Transverse colon (tissue), 4 donors: ENCODE results near the gene SMG7. TPM values are rescaled to one million over a fixed set of nuclear protein-coding genes. Genes with fewer than 3 reads are reported as not detected.

Source experiments
- DNase-seq: peaks from one replicate; pipeline ENCODE4 v3.0.0-alpha.2; 2019
- H3K27ac ChIP-seq, 4 donors: fragments of 200-600 bp; sonication (generic); 2 replicates each; pipeline ENCODE4 v1.5.1; 2016 to 2018; ENCODE audit warnings: inconsistent platforms in 4 of 4
- H3K27me3 ChIP-seq: fragments of 200-600 bp; sonication (generic); 2 replicates; pipeline ENCODE4 v1.5.1; 2017; ENCODE audit warnings: inconsistent platforms
- H3K36me3 ChIP-seq, 4 donors: fragments of 200-600 bp; sonication (generic); 2 replicates each; pipeline ENCODE4 v1.5.1; 2017 to 2019; ENCODE audit warnings: inconsistent platforms in 4 of 4
- H3K4me1 ChIP-seq, 4 donors: fragments of 200-600 bp; sonication (generic); 2 replicates each; pipeline ENCODE4 v1.5.1; 2017 to 2020; ENCODE audit warnings: inconsistent platforms in 4 of 4
- H3K4me3 ChIP-seq, 4 donors: fragments of 200-600 bp; sonication (generic); 1 replicate in 1 of 4; 2 replicates in 3 of 4; pipeline versions ENCODE4 v1.5.1 to v1.6.1; 2017 to 2019; ENCODE audit warnings: inconsistent platforms in 4 of 4
- H3K9me3 ChIP-seq, 2 donors: fragments of 200-600 bp; sonication (generic); 2 replicates each; pipeline ENCODE4 v1.5.1; 2017 to 2019; ENCODE audit warnings: inconsistent platforms in 2 of 2
- CTCF ChIP-seq, 5 experiments: fragments of 200-600 bp in 3 of 5; fragments of 450-650 bp in 2 of 5; sonication (generic) in 3 of 5; IDR thresholded peaks; 1 replicate in 2 of 5; 2 replicates in 3 of 5; pipeline ENCODE4 v1.5.1; 2016 to 2017; ENCODE audit warnings: antibody characterized with exemption in 5 of 5, inconsistent platforms in 3 of 5, mild to moderate bottlenecking in 2 of 5, moderate library complexity in 1 of 5
- EP300 ChIP-seq: sonication (generic); formaldehyde crosslinking; IDR thresholded peaks from one replicate; pipeline ENCODE4 v1.6.1; 2017; ENCODE audit warnings: antibody characterized with exemption, low read depth
- POLR2A ChIP-seq: fragments of 450-650 bp; IDR thresholded peaks from one replicate; pipeline ENCODE4 v1.6.1; 2016; ENCODE audit warnings: antibody characterized with exemption, mild to moderate bottlenecking, moderate library complexity
- POLR2AphosphoS5 ChIP-seq, 3 donors: sonication (generic); formaldehyde crosslinking; IDR thresholded peaks; one replicate each; pipeline ENCODE4 v1.6.1; 2016; ENCODE audit warnings: antibody characterized with exemption in 3 of 3
- WGBS, 2 donors: methylation state at CpG; one replicate each; pipeline ENCODE4 v1.1.5; 2018; ENCODE audit warnings: low coverage in 1 of 2; 5-methylcytosine and 5-hydroxymethylcytosine counted together
- in situ Hi-C, 4 donors: fragments of 200-750 bp; cut with MboI; loops; one replicate each; pipeline versions ENCODE4 v1.15.0 to v1.15.1; 2017; ENCODE audit warnings: low sequenced_read_pairs in 3 of 4, low pct_ligation_motif_present in 1 of 4, low pct_unique_long_range_greater_than_20kb in 1 of 4
- intact Hi-C: fragments of 100-400 bp; cut with DNase I; formaldehyde crosslinking; loops from one replicate; pipeline ENCODE4 v1.15.1; 2023; ENCODE audit warnings: low total_unique reads
- total RNA-seq, 4 donors: library from RNA; depleted of rRNA; stranded (reverse); fragments of >200 nt; gene quantifications; one replicate each; pipeline ENCODE4 v1.1.0, GENCODE V29; 2016

SMG7 gene
- total RNA-seq, 4 donors from 2014 or later, result 54.9 to 107 (median 74.1) TPM

- Histone ChIP-seq H3K27ac (peak overlapping the region in 1 of 4 donors; percentile 6), H3K4me1 (peaks cover 0 to 13% (median 3%) of the 10 kb centered on the region in 4 donors), H3K27me3 (no peaks in the 10 kb centered on the region), H3K36me3 (no peaks in the 10 kb centered on the region), H3K4me3 (no peak overlapping the region), H3K9me3 (no peaks in the 10 kb centered on the region)
- in situ Hi-C loops (no loop called here), intact Hi-C loops (no loop called here)
- 40 to 61% methylated on average over 1 to 5 of the region's 5 CpGs for WGBS, 2 donors
- TF ChIP-seq POLR2A (no peak), CTCF (IDR thresholded peaks at IDR 0.05) (no peak), POLR2AphosphoS5 (IDR thresholded peaks at IDR 0.05) (no peak), EP300 (no peak)
- peak; percentile 63 for DNase-seq
Measured at GRCh38 chr1:183567584-183567983, 95.3 kb downstream of the SMG7 start.

- peak overlapping the region in 1 of 4 donors; percentile 6 for H3K27ac ChIP-seq
- intact Hi-C loops, result no loop called here
Measured at GRCh38 chr1:183568176-183569021, 96.1 kb downstream of the SMG7 start.

GRCh38 chr1:183569141-183569540 is 96.8 kb downstream of the SMG7 start:
- intact Hi-C loops (no loop called here), in situ Hi-C loops (no loop called here)
- Histone ChIP-seq H3K4me1 (peaks cover 0 to 13% (median 3%) of the 10 kb centered on the region in 4 donors), H3K27me3 (no peaks in the 10 kb centered on the region), H3K36me3 (no peaks in the 10 kb centered on the region), H3K27ac (no peak overlapping the region), H3K9me3 (no peaks in the 10 kb centered on the region), H3K4me3 (no peak overlapping the region)
- WGBS, 2 donors, result 73 to 82% methylated on average over 4 of the region's 4 CpGs
- no peak for DNase-seq
- TF ChIP-seq POLR2A (no peak), EP300 (no peak), POLR2AphosphoS5 (IDR thresholded peaks at IDR 0.05) (no peak), CTCF (IDR thresholded peaks at IDR 0.05) (no peak)

More at GRCh38 chr1:183568176-183569021, 96.1 kb downstream of the SMG7 start:
- WGBS, 2 donors, result 30 to 79% methylated on average over 2 to 12 of the region's 12 CpGs
- H3K9me3 ChIP-seq, result no peaks in the 10 kb centered on the region
- peaks cover 0 to 13% (median 3%) of the 10 kb centered on the region in 4 donors for H3K4me1 ChIP-seq
- TF ChIP-seq CTCF (IDR thresholded peaks at IDR 0.05), result no peak
- TF ChIP-seq POLR2AphosphoS5 (IDR thresholded peaks at IDR 0.05), result no peak
- no peak for TF ChIP-seq POLR2A
- TF ChIP-seq EP300, result no peak
- no peaks in the 10 kb centered on the region for H3K27me3 ChIP-seq
- no peak overlapping the region for H3K4me3 ChIP-seq
- DNase-seq, result peak; percentile 20
- no peaks in the 10 kb centered on the region for H3K36me3 ChIP-seq
- in situ Hi-C loops, result no loop called here

GRCh38 chr1:183569801-183570200 is 97.5 kb downstream of the SMG7 start:
- intact Hi-C loops, result no loop called here
- Histone ChIP-seq H3K36me3 (no peaks in the 10 kb centered on the region), H3K4me3 (no peak overlapping the region), H3K27me3 (no peaks in the 10 kb centered on the region), H3K27ac (no peak overlapping the region), H3K4me1 (peaks cover 0 to 13% (median 3%) of the 10 kb centered on the region in 4 donors), H3K9me3 (no peaks in the 10 kb centered on the region)
- in situ Hi-C loops, result no loop called here
- DNase-seq, result no peak
- WGBS, 2 donors, result 95 to 100% methylated on average over 1 to 3 of the region's 3 CpGs
- no peak for TF ChIP-seq POLR2A
- TF ChIP-seq POLR2AphosphoS5 (IDR thresholded peaks at IDR 0.05), result no peak
- TF ChIP-seq CTCF (IDR thresholded peaks at IDR 0.05), result no peak
- TF ChIP-seq EP300, result no peak
